HL-60 (cell line): ENCODE data around the gene SRPRA.
A peak's percentile ranks its signal among the peaks of the same experiment; 100 is the strongest.

Source experiments
- DNase-seq, 2 experiments: peaks; one replicate each; pipeline ENCODE4 v3.0.0-alpha.2; 2010 to 2020; ENCODE audit warnings: low read depth in 1 of 2, low spot score in 1 of 2
- H3K27ac ChIP-seq: fragments of 250-450 bp; sonication (Bioruptor Pico); replicated peaks from 2 replicates; pipeline ENCODE4 v1.5.1; 2020; ENCODE audit warnings: mild to moderate bottlenecking, moderate library complexity
- H3K27me3 ChIP-seq: fragments of 250-450 bp; sonication (Bioruptor Pico); 2 replicates; pipeline ENCODE4 v1.5.1; 2021; ENCODE audit warnings: mild to moderate bottlenecking, moderate library complexity; ENCODE audit not compliant: insufficient read depth, poor library complexity, severe bottlenecking
- H3K4me3 ChIP-seq: replicated peaks from 2 replicates; pipeline ENCODE4 v1.5.1; 2011; ENCODE audit warnings: mild to moderate bottlenecking, control low read depth, low read length; ENCODE audit not compliant: insufficient read depth
- CTCF ChIP-seq: IDR thresholded peaks from one replicate; pipeline ENCODE4 v1.5.1; 2011; ENCODE audit warnings: low read length, control low read depth, inconsistent platforms; ENCODE audit not compliant: insufficient read depth
- GABPA ChIP-seq: IDR thresholded peaks from 2 replicates; pipeline ENCODE4 v1.6.1; 2012; ENCODE audit warnings: low read depth
- POLR2AphosphoS5 ChIP-seq: IDR thresholded peaks from 2 replicates; pipeline ENCODE4 v1.6.1; 2012; ENCODE audit warnings: low read depth
- REST ChIP-seq: IDR thresholded peaks from 2 replicates; pipeline ENCODE4 v1.6.1; 2012; ENCODE audit warnings: low read depth; ENCODE audit not compliant: insufficient replicate concordance
- SPI1 ChIP-seq: IDR thresholded peaks from 2 replicates; pipeline ENCODE4 v1.6.1; 2012; ENCODE audit warnings: low read depth, mild to moderate bottlenecking, borderline replicate concordance

SRPRA gene

GRCh38 chr11:126229858-126230540 is 38.7 kb downstream of the SRPRA start:
- TF ChIP-seq POLR2AphosphoS5 (no peak), CTCF (no peak), GABPA (no peak), SPI1 (no peak), REST (no peak)
- Histone ChIP-seq H3K27ac (no peak overlapping the region), H3K27me3 (no peaks in the 10 kb centered on the region), H3K4me3 (no peak overlapping the region)
- DNase-seq: no peak

GRCh38 chr11:126226334-126227084 is 42.2 kb downstream of the SRPRA start:
- DNase-seq: peak; percentile 7 to 24
- TF ChIP-seq CTCF (no peak), SPI1 (no peak), REST (no peak), GABPA (no peak), POLR2AphosphoS5 (no peak)
- Histone ChIP-seq H3K27me3 (no peaks in the 10 kb centered on the region), H3K4me3 (no peak overlapping the region), H3K27ac (peak overlapping the region; percentile 62)

GRCh38 chr11:126225295-126225665 is 43.4 kb downstream of the SRPRA start:
- no peak for TF ChIP-seq GABPA
- no peak for TF ChIP-seq CTCF

More at GRCh38 chr11:126225295-126225665, 43.4 kb downstream of the SRPRA start:
- H3K27ac ChIP-seq: peak overlapping the region; percentile 65
- no peaks in the 10 kb centered on the region for H3K27me3 ChIP-seq
- H3K4me3 ChIP-seq: no peak overlapping the region
- DNase-seq: no peak
